Activated naive CD4-positive, alpha-beta T cell (primary cell): ENCODE results near the gene NRG3.
"Not testable (repeated sequence)": the region's sequence is repeated elsewhere in the genome, so short reads cannot be mapped to it uniquely, and the experiment has no call there.

Experiments used
- DNase-seq, 4 experiments: peaks; one replicate each; lab custom pipeline; 2025; lab: John Stamatoyannopoulos, UW

The NRG3 gene

GRCh38 chr10:82914655-82915136 is 1039.7 kb downstream of the NRG3 start:
- DNase-seq = no peak

- no peak for DNase-seq
Observed at GRCh38 chr10:82916941-82917340, 1041.9 kb downstream of the NRG3 start.

DNA sequence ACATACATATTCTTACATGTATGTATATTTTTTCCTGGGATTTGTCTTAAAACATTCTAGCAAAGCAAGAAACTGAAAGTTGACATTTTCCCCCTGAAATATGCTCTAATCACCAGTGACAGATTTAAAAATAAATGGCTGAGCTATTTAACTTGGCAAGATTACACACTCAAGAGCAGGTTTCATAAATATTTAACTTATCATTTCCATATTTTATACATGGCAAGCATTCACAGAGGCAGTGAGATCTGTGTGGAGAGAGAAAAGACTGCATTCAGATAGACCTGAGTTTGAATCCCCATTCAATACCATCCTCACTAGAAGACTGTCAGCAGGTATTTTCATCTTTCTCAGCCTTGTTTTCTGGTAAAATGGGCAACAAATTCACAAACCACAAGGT is 1043.0 kb downstream of the NRG3 start:
- no peak for DNase-seq

DNA sequence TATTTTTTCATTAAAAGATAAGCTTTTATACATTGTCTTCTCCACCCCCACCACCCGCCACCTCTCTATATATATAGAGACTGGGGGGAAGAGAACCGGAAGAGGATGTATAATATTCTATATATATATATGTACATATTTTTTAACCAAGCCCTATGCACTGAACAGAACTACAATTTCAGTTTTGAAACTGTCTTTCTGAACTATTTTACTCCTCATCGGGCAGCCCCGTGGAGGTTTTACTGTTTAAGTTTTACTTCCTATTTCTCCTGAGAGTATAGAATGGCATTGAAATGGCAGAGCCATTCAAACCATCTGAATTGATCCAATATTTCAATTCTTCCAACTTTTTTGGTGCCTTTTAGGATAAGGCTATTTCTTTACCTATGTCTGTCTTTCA is 1047.1 kb downstream of the NRG3 start:
- no peak for DNase-seq

- DNase-seq = no peak
Observed at GRCh38 chr10:82922755-82923154, 1047.8 kb downstream of the NRG3 start.

- DNase-seq = no peak
Observed at GRCh38 chr10:82924711-82925110, 1049.7 kb downstream of the NRG3 start.

DNA sequence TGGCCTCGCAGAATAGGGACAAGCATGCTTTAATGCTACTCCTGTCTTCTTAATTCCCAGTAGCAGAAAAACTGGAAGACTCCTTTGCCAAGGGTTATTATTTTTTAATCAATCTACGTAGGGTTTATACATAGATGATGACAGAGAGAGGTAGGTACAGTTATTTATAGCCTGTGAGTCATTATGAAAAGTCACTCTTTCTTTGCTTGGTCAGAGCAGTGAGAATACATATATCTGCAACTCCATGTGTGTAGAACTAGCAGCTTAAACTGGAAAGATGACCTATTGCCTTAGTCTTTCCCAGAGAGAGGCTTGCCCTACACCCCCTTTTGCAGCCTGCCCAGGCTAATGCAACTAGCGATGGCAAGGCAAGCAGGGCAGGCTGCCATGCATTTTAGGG is 1050.6 kb downstream of the NRG3 start:
- no peak for DNase-seq

DNA sequence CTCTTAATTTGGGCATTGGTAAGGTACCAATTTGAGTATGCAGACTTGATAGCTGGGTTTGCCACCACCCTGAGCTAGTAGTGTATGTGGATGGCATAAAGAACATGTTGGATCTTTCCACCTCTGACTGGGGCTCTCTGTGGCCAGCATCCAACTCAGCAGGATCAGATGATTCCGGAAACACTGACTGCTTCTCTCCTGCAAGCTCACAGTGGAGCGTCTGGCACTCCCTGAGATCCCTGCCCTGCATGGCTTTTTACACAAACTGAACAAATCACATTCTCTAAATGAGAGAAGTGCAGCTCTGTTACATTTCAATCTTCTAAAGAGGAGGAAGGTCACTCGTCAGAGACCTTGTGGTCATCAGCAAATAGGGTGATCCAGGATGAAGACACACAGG is 1057.5 kb downstream of the NRG3 start:
- DNase-seq = no peak

GRCh38 chr10:82934429-82934828 is 1059.4 kb downstream of the NRG3 start:
- no peak for DNase-seq

GRCh38 chr10:82934947-82935346 is 1060.0 kb downstream of the NRG3 start:
- no peak for DNase-seq

GRCh38 chr10:82938331-82938730 is 1063.3 kb downstream of the NRG3 start:
- no peak for DNase-seq

GRCh38 chr10:82942286-82943099 is 1067.5 kb downstream of the NRG3 start:
- no peak for DNase-seq

- no peak for DNase-seq
Observed at GRCh38 chr10:82943142-82943541, 1068.1 kb downstream of the NRG3 start.

GRCh38 chr10:82949816-82950575 is 1075.0 kb downstream of the NRG3 start:
- no peak for DNase-seq

- DNase-seq = no peak
Observed at GRCh38 chr10:82953331-82953730, 1078.3 kb downstream of the NRG3 start.

DNA sequence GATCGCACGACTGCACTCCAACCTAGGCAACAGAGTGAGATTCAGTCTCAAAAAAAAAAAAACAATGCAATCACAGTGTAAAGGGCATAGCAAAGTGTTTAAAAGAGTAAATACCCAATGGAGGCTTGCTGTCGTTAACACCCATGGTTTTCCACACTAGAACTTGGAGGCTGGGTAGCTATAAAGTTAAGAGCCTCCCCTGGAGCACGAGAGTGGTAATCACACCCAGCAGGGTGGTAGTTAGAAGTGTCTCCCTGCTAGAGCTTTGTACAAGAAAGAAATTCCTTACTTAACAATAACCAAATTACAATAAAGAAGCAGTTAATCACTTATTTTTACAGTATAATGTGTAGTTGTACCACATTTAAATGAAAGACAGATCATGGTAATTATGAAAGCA is 1078.9 kb downstream of the NRG3 start:
- DNase-seq = no peak

- DNase-seq = not testable (repeated sequence)
Observed at GRCh38 chr10:82960421-82961060, 1085.5 kb downstream of the NRG3 start.

- DNase-seq = no peak
Observed at GRCh38 chr10:82961864-82962263, 1086.9 kb downstream of the NRG3 start.

GRCh38 chr10:82966130-82966529 is 1091.1 kb downstream of the NRG3 start:
- DNase-seq = no peak

GRCh38 chr10:82968533-82968932 is 1093.5 kb downstream of the NRG3 start:
- no peak for DNase-seq

DNA sequence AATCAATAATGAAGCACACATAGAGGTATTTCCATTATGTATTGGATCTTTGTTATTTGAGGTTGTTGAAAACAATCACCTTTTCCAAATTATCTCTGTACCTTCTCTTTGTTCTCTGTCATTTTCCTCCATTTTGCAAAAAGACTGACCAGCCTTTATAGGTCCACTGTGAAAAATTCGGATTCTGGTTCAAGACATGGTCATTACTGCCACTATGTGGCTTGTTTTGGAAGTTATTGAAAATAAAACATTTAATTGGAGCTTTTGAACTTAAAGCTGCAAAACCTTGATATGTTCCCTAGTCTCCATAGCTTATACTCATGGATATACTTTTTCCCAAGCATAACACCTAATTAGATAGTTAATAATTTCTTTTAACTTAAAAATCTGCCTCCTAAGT is 1094.4 kb downstream of the NRG3 start:
- no peak for DNase-seq

- no peak for DNase-seq
Observed at GRCh38 chr10:82980321-82980720, 1105.3 kb downstream of the NRG3 start.
